ENCODE results near the gene KCNJ13.

KCNJ13 gene

GRCh38 chr2:232776435-232776834 is at the start of gene KCNJ13:
Gene KCNJ13 (minus strand): TSS chr2:232776565. CDS start chr2:232771362, 5,203 bp downstream.
- DNase-seq: no peak

GRCh38 chr2:232817756-232818155 is 41.4 kb upstream of the KCNJ13 start:
- no peak for DNase-seq

- DNase-seq: no peak
Observed at GRCh38 chr2:232816657-232817056, 40.3 kb upstream of the KCNJ13 start.

GRCh38 chr2:232815569-232815968 is 39.2 kb upstream of the KCNJ13 start:
- no peak for DNase-seq

GRCh38 chr2:232810444-232810843 is 34.1 kb upstream of the KCNJ13 start:
- no peak for DNase-seq

GRCh38 chr2:232809349-232810124 is 33.2 kb upstream of the KCNJ13 start:
- no peak for DNase-seq

- peak; percentile 34 to 40 for DNase-seq
Observed at GRCh38 chr2:232802091-232802490, 25.7 kb upstream of the KCNJ13 start.

- DNase-seq: no peak
Observed at GRCh38 chr2:232800166-232800565, 23.8 kb upstream of the KCNJ13 start.

GRCh38 chr2:232798187-232798586 is 21.8 kb upstream of the KCNJ13 start:
- no peak for DNase-seq

- DNase-seq: no peak
Observed at GRCh38 chr2:232795920-232796319, 19.6 kb upstream of the KCNJ13 start.

GRCh38 chr2:232794981-232795380 is 18.6 kb upstream of the KCNJ13 start:
- no peak for DNase-seq

GRCh38 chr2:232793271-232793670 is 16.9 kb upstream of the KCNJ13 start:
- no peak for DNase-seq

- DNase-seq: no peak
Observed at GRCh38 chr2:232791518-232791917, 15.2 kb upstream of the KCNJ13 start.

- DNase-seq: no peak
Observed at GRCh38 chr2:232789082-232789481, 12.7 kb upstream of the KCNJ13 start.

GRCh38 chr2:232787806-232788205 is 11.4 kb upstream of the KCNJ13 start:
- no peak for DNase-seq

- no peak for DNase-seq
Observed at GRCh38 chr2:232783278-232783677, 6.9 kb upstream of the KCNJ13 start.

- peak; percentile 46 to 50 for DNase-seq
Observed at GRCh38 chr2:232781765-232782164, 5.4 kb upstream of the KCNJ13 start.

GRCh38 chr2:232779934-232780333 is 3.6 kb upstream of the KCNJ13 start:
- DNase-seq: no peak

- no peak for DNase-seq
Observed at GRCh38 chr2:232779465-232779864, 3.1 kb upstream of the KCNJ13 start.

GRCh38 chr2:232777276-232777675 is 911 bp upstream of the KCNJ13 start:
- DNase-seq: no peak

GRCh38 chr2:232773815-232774214 is 2.5 kb downstream of the KCNJ13 start:
- no peak for DNase-seq

GRCh38 chr2:232772531-232772930 is 3.8 kb downstream of the KCNJ13 start:
- DNase-seq: no peak

- DNase-seq: no peak
Observed at GRCh38 chr2:232771870-232772269, 4.5 kb downstream of the KCNJ13 start.

- DNase-seq: no peak
Observed at GRCh38 chr2:232770207-232770606, 6.2 kb downstream of the KCNJ13 start.

- DNase-seq: no peak
Observed at GRCh38 chr2:232767866-232768265, 8.5 kb downstream of the KCNJ13 start.

All from inflammatory macrophage treated with lipopolysaccharide for 1 hour (primary cell).